ENCODE measurements around the gene UNC5C. TPM values are rescaled to one million over a fixed set of nuclear protein-coding genes. Genes with fewer than 3 reads are reported as not detected.

UNC5C gene
- total and polyA plus RNA-seq, 2 of the 4 experiments (the other 2 are of a cell fraction) = under 0.01 TPM

DNA sequence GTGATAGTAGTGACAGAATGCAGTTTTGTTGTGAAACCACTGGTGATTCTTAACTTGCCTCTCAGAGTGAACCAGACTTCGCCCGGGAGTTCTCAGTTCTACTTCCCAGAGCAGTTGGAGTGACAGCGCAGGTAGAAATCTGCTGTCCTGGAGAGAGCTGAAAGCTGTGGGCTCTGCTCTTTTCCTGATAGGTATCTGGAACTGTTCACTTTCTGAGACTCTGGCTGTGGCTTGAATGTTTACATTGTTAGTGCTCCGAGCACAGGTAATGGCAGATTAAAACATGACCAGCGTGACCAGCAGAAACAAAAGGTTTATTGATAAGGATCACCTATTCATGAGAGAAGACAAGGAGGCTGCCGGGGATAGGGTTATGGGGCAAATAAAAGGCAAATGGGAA lies 430.3 kb downstream of the UNC5C start:
- no peak overlapping the region for H3K4me3 ChIP-seq (ENCODE audit: insufficient read depth, low read depth, low read length)
- no peak for DNase-seq
- ATAC-seq (ENCODE audit: low read depth) = no peak
- H4K8ac ChIP-seq (ENCODE audit: low read depth in 2 of 2, low read length in 2 of 2) = no peak overlapping the region
- no peaks in the 10 kb centered on the region for H3K79me1 ChIP-seq (ENCODE audit: low read depth in 1 of 2, low read length in 2 of 2)
- no peak overlapping the region for H3K4ac ChIP-seq (ENCODE audit: low read depth, low read length)
- H3K23ac ChIP-seq (ENCODE audit: low read depth, low read length) = no peak overlapping the region
- peak overlapping the region; percentile 6; the same call in 1 of the 2 replicates for H3K56ac ChIP-seq (ENCODE audit: extremely low read depth, insufficient read depth, low read length)
- no peak overlapping the region for H2AFZ ChIP-seq (replicated peaks; ENCODE audit: low read length, poor library complexity)
- in situ Hi-C loops (cut with MboI; ENCODE audit: low sequenced_read_pairs) = loop anchor here (25.0 kb wide), 3 partner anchors 356 to 1331 kb away; partner anchors contain the start of gene BMPR1B
- 53% methylated on average over 2 of the region's 6 CpGs; no CpG with 5 or more reads in 1 of the 2 experiments for WGBS, 2 experiments (ENCODE audit: extremely low coverage in 2 of 2, insufficient read length in 1 of 2)
- no peak overlapping the region for H3K4me2 ChIP-seq (ENCODE audit: low read depth, low read length)
- H3K9me3 ChIP-seq (ENCODE audit: control insufficient read depth, insufficient read depth, low read length) = no peaks in the 10 kb centered on the region
- BruUV-seq (replicated peaks) = no TSS peak
- H3K9ac ChIP-seq (ENCODE audit: low read depth, low read length) = no peak overlapping the region
- no peak overlapping the region for H2AK5ac ChIP-seq (ENCODE audit: low read depth, low read length)
- peaks cover 3% of the 10 kb centered on the region for H3K27me3 ChIP-seq (ENCODE audit: control insufficient read depth, insufficient read depth, low read length)
- no peaks in the 10 kb centered on the region for H3K36me3 ChIP-seq (ENCODE audit: control insufficient read depth, insufficient read depth, low read length)
- no peaks in the 10 kb centered on the region for H3K4me1 ChIP-seq (ENCODE audit: control insufficient read depth, insufficient read depth, low read length)
- no peak overlapping the region for H2BK120ac ChIP-seq (ENCODE audit: low read depth, low read length)
- H3K18ac ChIP-seq (ENCODE audit: low read depth, low read length) = no peak overlapping the region
- no peak overlapping the region for H2BK20ac ChIP-seq (ENCODE audit: low read depth, low read length)
- POLR2A ChIA-PET (ENCODE audit: unreplicated experiment) = no interaction called here
- H2BK5ac ChIP-seq (ENCODE audit: low read depth, low read length, poor library complexity, severe bottlenecking) = no peak overlapping the region
- CTCF ChIA-PET = interaction anchor here (0.8 kb wide), 1 partner anchor 13 kb away, joined by 4 read pairs; no protein-coding TSS in a partner anchor
- H3K14ac ChIP-seq (replicated peaks; ENCODE audit: low read depth, low read length) = no peak overlapping the region
- H4K91ac ChIP-seq (ENCODE audit: insufficient read depth, low read depth, low read length) = no peak overlapping the region
- no peak overlapping the region for H3K27ac ChIP-seq (ENCODE audit: insufficient read depth, low read length)
- H3K9me1 ChIP-seq (ENCODE audit: insufficient read depth, low read length) = no peaks in the 10 kb centered on the region
- dilution Hi-C loops (cut with HindIII; ENCODE audit: low sequenced_read_pairs, unreplicated experiment) = loop anchor here (25.0 kb wide), 1 partner anchor 481 kb away; no protein-coding TSS in a partner anchor
- H2AK9ac ChIP-seq (replicated peaks; ENCODE audit: low read depth, low read length, poor library complexity) = no peak overlapping the region
- no peak overlapping the region for H4K5ac ChIP-seq (ENCODE audit: low read depth, low read length)
- H4K20me1 ChIP-seq (ENCODE audit: insufficient read depth, low read length) = no peaks in the 10 kb centered on the region
- TF ChIP-seq, protein P1, sequence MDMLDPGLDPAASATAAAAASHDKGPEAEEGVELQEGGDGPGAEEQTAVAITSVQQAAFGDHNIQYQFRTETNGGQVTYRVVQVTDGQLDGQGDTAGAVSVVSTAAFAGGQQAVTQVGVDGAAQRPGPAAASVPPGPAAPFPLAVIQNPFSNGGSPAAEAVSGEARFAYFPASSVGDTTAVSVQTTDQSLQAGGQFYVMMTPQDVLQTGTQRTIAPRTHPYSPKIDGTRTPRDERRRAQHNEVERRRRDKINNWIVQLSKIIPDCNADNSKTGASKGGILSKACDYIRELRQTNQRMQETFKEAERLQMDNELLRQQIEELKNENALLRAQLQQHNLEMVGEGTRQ (IDR thresholded peaks at IDR 0.05; ENCODE audit: low read depth, low read length) = no peak
- TF ChIP-seq RAD21 (IDR thresholded peaks at IDR 0.05; ENCODE audit: low read length) = no peak
- TF ChIP-seq POLR2A (IDR thresholded peaks at IDR 0.05; ENCODE audit: low read depth, low read length) = no peak
- no peak for TF ChIP-seq MAFK (IDR thresholded peaks at IDR 0.05; ENCODE audit: low read depth, low read length)
- TF ChIP-seq SMC3 (IDR thresholded peaks at IDR 0.05; ENCODE audit: low read depth, low read length) = no peak
- TF ChIP-seq MAZ (IDR thresholded peaks at IDR 0.05; ENCODE audit: borderline replicate concordance, low read depth, low read length) = no peak
- TF ChIP-seq RFX5 (IDR thresholded peaks at IDR 0.05; ENCODE audit: low read depth, low read length) = no peak
- TF ChIP-seq RCOR1 (IDR thresholded peaks at IDR 0.05; ENCODE audit: insufficient replicate concordance, low read length) = no peak
- no peak for TF ChIP-seq CTCF (conservative IDR thresholded peaks at IDR 0.05; ENCODE audit: low read depth, low read length)
- TF ChIP-seq MXI1 (IDR thresholded peaks at IDR 0.05; ENCODE audit: borderline replicate concordance, low read depth, low read length) = no peak
- no peak for TF ChIP-seq BHLHE40 (IDR thresholded peaks at IDR 0.05; ENCODE audit: low read depth, low read length)
- no peak for TF ChIP-seq FOS (IDR thresholded peaks at IDR 0.05; ENCODE audit: low read depth, low read length)
- TF ChIP-seq CHD1 (IDR thresholded peaks at IDR 0.05; ENCODE audit: low read depth, low read length) = no peak
- TF ChIP-seq CEBPB (IDR thresholded peaks at IDR 0.05; ENCODE audit: low read depth, low read length) = no peak
- TF ChIP-seq, protein P2, sequence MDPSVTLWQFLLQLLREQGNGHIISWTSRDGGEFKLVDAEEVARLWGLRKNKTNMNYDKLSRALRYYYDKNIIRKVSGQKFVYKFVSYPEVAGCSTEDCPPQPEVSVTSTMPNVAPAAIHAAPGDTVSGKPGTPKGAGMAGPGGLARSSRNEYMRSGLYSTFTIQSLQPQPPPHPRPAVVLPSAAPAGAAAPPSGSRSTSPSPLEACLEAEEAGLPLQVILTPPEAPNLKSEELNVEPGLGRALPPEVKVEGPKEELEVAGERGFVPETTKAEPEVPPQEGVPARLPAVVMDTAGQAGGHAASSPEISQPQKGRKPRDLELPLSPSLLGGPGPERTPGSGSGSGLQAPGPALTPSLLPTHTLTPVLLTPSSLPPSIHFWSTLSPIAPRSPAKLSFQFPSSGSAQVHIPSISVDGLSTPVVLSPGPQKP (IDR thresholded peaks at IDR 0.05; ENCODE audit: borderline replicate concordance, low read depth, low read length) = no peak
- TF ChIP-seq NFE2L2 (IDR thresholded peaks at IDR 0.05; ENCODE audit: low read depth, low read length) = no peak
- H2BK15ac ChIP-seq (ENCODE audit: low read depth, low read length) = no peak overlapping the region
- intact Hi-C loops (cut with micrococcal nuclease) = no loop called here
